K562 (cell line): ENCODE results near the gene NINJ2. TPM values are rescaled to one million over a fixed set of nuclear protein-coding genes. Genes with fewer than 3 reads are reported as not detected.

Experiments used
- ATAC-seq: fragments of 200-7000 bp; cut with Tn5 transposase; 3 replicates; pipeline ENCODE4 v1.9.1; 2020; ENCODE audit warnings: moderate library complexity
- BruUV-seq: library from RNA; stranded (reverse); fragments of 400-500 nt; replicated peaks from 2 replicates; lab custom pipeline; 2021; lab: Mats Ljungman, UMichigan
- CTCF ChIA-PET: fragments of 300-600 bp; formaldehyde crosslinking; extraction: SDS; loops from one replicate; lab custom pipeline; 2021; ENCODE audit warnings: low intra/inter-chr PET ratio; lab: Yijun Ruan, JAX
- POLR2A ChIA-PET: fragments of 300-600, 350-650 bp; sonication (Branson Sonifier 250); formaldehyde crosslinking; extraction: SDS; loops from one replicate; lab custom pipeline; 2021; ENCODE audit warnings: antibody characterized with exemption, inconsistent platforms; lab: Yijun Ruan, JAX
- DNase-seq, 4 experiments: peaks; one replicate each; pipeline versions ENCODE4 v3.0.0 to v3.0.0-alpha.2; 2011 to 2018; ENCODE audit warnings: low spot score in 3 of 4, mixed read lengths in 3 of 4; ENCODE audit errors: extremely low read depth in 1 of 4
- FAIRE-seq: peaks from 2 replicates; lab custom pipeline; 2011; peaks lifted over from hg19 to GRCh38; lab: Jason Lieb, UNC
- H2AFZ ChIP-seq: 2 replicates; pipeline ENCODE4 v1.6.0; 2011; ENCODE audit warnings: low read depth, low read length, control low read depth, inconsistent platforms
- H3K27ac ChIP-seq: fragments of 200-600 bp; 3 replicates; pipeline ENCODE4 v1.8.0; 2011; ENCODE audit warnings: low read depth, mild to moderate bottlenecking, control low read depth, inconsistent platforms, low read length, moderate library complexity, mixed read lengths; ENCODE audit errors: extremely low read depth
- H3K27me3 ChIP-seq, 2 experiments: fragments of 300-600 bp in 1 of 2; 2 replicates in 1 of 2; 3 replicates in 1 of 2; pipeline versions ENCODE4 v1.6.0 to v1.8.0; 2011; ENCODE audit warnings: inconsistent platforms in 2 of 2, low read length in 2 of 2, mild to moderate bottlenecking in 1 of 2, mixed read lengths in 1 of 2, moderate library complexity in 1 of 2; ENCODE audit not compliant: control insufficient read depth in 2 of 2, insufficient read depth in 2 of 2
- H3K36me3 ChIP-seq: fragments of 300-600 bp; 3 replicates; pipeline ENCODE4 v1.8.0; 2011; ENCODE audit warnings: mild to moderate bottlenecking, low read length, inconsistent platforms; ENCODE audit not compliant: control insufficient read depth, insufficient read depth
- H3K4me1 ChIP-seq, 2 experiments: fragments of 200-600 bp in 1 of 2; replicated peaks in 1 of 2; 2 replicates in 1 of 2; 3 replicates in 1 of 2; pipeline versions ENCODE4 v1.5.1 to v1.8.0; 2011; ENCODE audit warnings: inconsistent platforms in 2 of 2, low read length in 2 of 2, mild to moderate bottlenecking in 1 of 2, mixed read lengths in 1 of 2, moderate library complexity in 1 of 2; ENCODE audit not compliant: control insufficient read depth in 2 of 2, insufficient read depth in 2 of 2
- H3K4me2 ChIP-seq: 2 replicates; pipeline ENCODE4 v1.6.1; 2011; ENCODE audit warnings: low read length, control low read depth, inconsistent platforms, mixed read lengths; ENCODE audit not compliant: insufficient read depth
- H3K4me3 ChIP-seq: fragments of 200-600 bp; sonication (generic), shearing (Covaris generic); 2 replicates; pipeline ENCODE4 v1.5.1; 2016; ENCODE audit warnings: control low read depth, inconsistent platforms
- H3K79me2 ChIP-seq: fragments of 200-600 bp; 3 replicates; pipeline ENCODE4 v1.8.0; 2011; ENCODE audit warnings: low read length, inconsistent platforms; ENCODE audit not compliant: control insufficient read depth, insufficient read depth
- H3K9ac ChIP-seq, 2 experiments: 2 replicates each; pipeline versions ENCODE4 v1.6.0 to v1.6.1; 2011; ENCODE audit warnings: low read depth in 2 of 2, low read length in 2 of 2, control low read depth in 1 of 2, inconsistent platforms in 1 of 2, mild to moderate bottlenecking in 1 of 2, mixed read lengths in 1 of 2; ENCODE audit not compliant: insufficient read depth in 1 of 2
- H3K9me1 ChIP-seq: one replicate; pipeline ENCODE4 v1.6.0; 2011; ENCODE audit warnings: inconsistent platforms, mild to moderate bottlenecking, low read length, moderate library complexity; ENCODE audit not compliant: control insufficient read depth, insufficient read depth
- H3K9me3 ChIP-seq: replicated peaks from 2 replicates; pipeline ENCODE4 v1.5.1; 2011; ENCODE audit warnings: low read depth, low read length, inconsistent platforms; ENCODE audit not compliant: control insufficient read depth, insufficient read depth
- H4K20me1 ChIP-seq: replicated peaks from 2 replicates; pipeline ENCODE4 v1.6.1; 2011; ENCODE audit warnings: low read length, inconsistent platforms, mixed read lengths; ENCODE audit not compliant: control insufficient read depth, insufficient read depth
- CEBPZ ChIP-seq: fragments of 150-350 bp; IDR thresholded peaks from 2 replicates; pipeline ENCODE4 v1.6.1; 2014; ENCODE audit warnings: low read depth, mild to moderate bottlenecking, low read length, borderline replicate concordance
- DDX20 ChIP-seq: fragments of 450-650 bp; IDR thresholded peaks from 2 replicates; pipeline ENCODE4 v1.6.1; 2016; ENCODE audit warnings: missing genetic modification characterization, low read depth, mild to moderate bottlenecking, missing compliant biosample characterization, moderate library complexity
- MEF2D ChIP-seq: conservative IDR thresholded peaks from 2 replicates; pipeline ENCODE4 v1.6.1; 2016; ENCODE audit warnings: low read depth, missing genetic modification characterization, missing compliant biosample characterization
- SMAD2 ChIP-seq: fragments of 150-350 bp; IDR thresholded peaks from 2 replicates; pipeline ENCODE4 v1.6.1; 2014; ENCODE audit warnings: low read depth, mild to moderate bottlenecking, low read length
- SNIP1 ChIP-seq: fragments of 450-650 bp; IDR thresholded peaks from 2 replicates; pipeline ENCODE4 v1.7.1; 2017; ENCODE audit warnings: low read depth, mild to moderate bottlenecking
- SNRNP70 ChIP-seq: fragments of 200-400 bp; formaldehyde crosslinking; optimal IDR thresholded peaks from 2 replicates; pipeline ENCODE3; 2017; ENCODE audit warnings: low read depth, low read length
- TFE3 ChIP-seq: fragments of 450-650 bp; formaldehyde crosslinking; IDR thresholded peaks from 2 replicates; pipeline ENCODE4 v1.4.0; 2020; ENCODE audit warnings: mild to moderate bottlenecking, mixed read lengths
- WGBS: fragments of 100-300 bp; shearing (Covaris generic); methylation state at CpG from one replicate; pipeline ENCODE4 v1.1.6; 2016; ENCODE audit warnings: low coverage, mixed read lengths; ENCODE audit not compliant: insufficient coverage; ENCODE audit errors: missing lambda C conversion rate; 5-methylcytosine and 5-hydroxymethylcytosine counted together
- in situ Hi-C: fragments of 300-500 bp; cut with MboI; formaldehyde crosslinking; loops from 4 replicates; pipeline ENCODE4 v1.15.0; 2018; ENCODE audit warnings: inconsistent platforms, mixed read lengths
- intact Hi-C: fragments of 100-400 bp; cut with micrococcal nuclease; formaldehyde crosslinking; loops from 2 replicates; pipeline ENCODE4 v1.14.2; 2022
- polyA plus RNA-seq, 8 experiments: library from polyadenylated mRNA; depleted of rRNA in 4 of 8; stranded (reverse) in 5 of 8; unstranded in 3 of 8; fragments of >200 nt; fragmentation: Nextera tagmentation in 2 of 8; fragmentation: Illumina TruSeq in 1 of 8; extraction: Ambion mirVana in 2 of 8; extraction: Trizol in 1 of 8; gene quantifications; 2 replicates each; pipeline versions ENCODE4 v1.2.1 to v1.2.3, GENCODE V29; 2011 to 2014; ENCODE audit warnings: inconsistent platforms in 1 of 8, missing spikeins in 1 of 8
- total RNA-seq, 7 experiments: library from RNA; depleted of rRNA in 6 of 7; stranded (reverse); fragments of >200 nt in 6 of 7; fragmentation: Illumina TruSeq in 2 of 7; extraction: Trizol in 2 of 7; gene quantifications; 2 replicates each; pipeline versions ENCODE4 v1.2.1 to v1.2.3, GENCODE V29; 2011 to 2021; ENCODE audit warnings: low replicate concordance in 1 of 7

NINJ2 gene
- total and polyA plus RNA-seq, 9 of the 15 experiments (the other 6 are each of a cell fraction or from before 2014, with no cell fraction given): 2.6 to 16.0 (median 4.5) TPM

- Histone ChIP-seq H3K9me1 (no peaks in the 10 kb centered on the region), H3K9me3 (no peaks in the 10 kb centered on the region), H3K9ac (no peak overlapping the region), H3K27me3 (no peaks in the 10 kb centered on the region), H3K4me1 (peaks cover 42 to 57% of the 10 kb centered on the region in 2 experiments; a peak in 4 of 5 replicates), H3K4me2 (no peak overlapping the region), H3K4me3 (no peak overlapping the region), H2AFZ (peak overlapping the region; percentile 99; the same call in 1 of the 2 replicates), H3K79me2 (no peaks in the 10 kb centered on the region), H3K27ac (no peak overlapping the region), H4K20me1 (no peaks in the 10 kb centered on the region), H3K36me3 (no peaks in the 10 kb centered on the region)
- FAIRE-seq (no peak), ATAC-seq (no peak), DNase-seq (no peak)
- no TSS peak for BruUV-seq
- no peak for TF ChIP-seq DDX20
- no peak for TF ChIP-seq SNRNP70
- TF ChIP-seq TFE3 (CRISPR knock-in tag): no peak
- no peak for TF ChIP-seq MEF2D (tag)
- TF ChIP-seq SNIP1: no peak
- no peak for TF ChIP-seq CEBPZ
- no peak for TF ChIP-seq SMAD2
- in situ Hi-C loops: loop anchor here (5.0 to 25.0 kb wide), 3 partner anchors 178 to 1013 kb away; partner anchors contain the start of genes FBXL14, RAD52 and WNK1
- intact Hi-C loops: loop anchor here (5.0 to 10.0 kb wide), 6 partner anchors 38 to 1030 kb away; partner anchors contain the start of gene RAD52
- ChIA-PET POLR2A (interaction anchor here (0.6 to 1.9 kb wide), 4 partner anchors 17 to 473 kb away, joined by 3 to 16 read pairs (median 3); partner anchors contain the start of gene NINJ2), CTCF (no interaction called here)
- 62% methylated on average over 3 of the region's 3 CpGs for WGBS
Measured at GRCh38 chr12:574475-575128, 88.6 kb downstream of the NINJ2 start.
